Measurements from ENCODE around the gene TTLL12. TPM values are rescaled to one million over a fixed set of nuclear protein-coding genes. Genes with fewer than 3 reads are reported as not detected.

Gene TTLL12
- total RNA-seq, 1 experiment from 2014 or later, result 100 TPM

GRCh38 chr22:43207849-43208702 lies 21.1 kb upstream of the TTLL12 start:
- CTCF ChIA-PET, result interaction anchor here (0.6 to 1.9 kb wide), 2 partner anchors 20 to 34 kb away, joined by 3 to 11 read pairs; no protein-coding TSS in a partner anchor
- H3K4me3 ChIP-seq (replicated peaks in 1 of 2; ENCODE audit: low read depth in 1 of 2, low read length in 2 of 2), result no peak overlapping the region
- POLR2A ChIA-PET, result no interaction called here
- ATAC-seq, result peak; percentile 64
- BruUV-seq (replicated peaks), result no TSS peak
- no peak overlapping the region for H3K9ac ChIP-seq (ENCODE audit: low read length)
- H3K4me2 ChIP-seq (ENCODE audit: low read length), result peak overlapping the region; percentile 45
- H3K4me1 ChIP-seq (ENCODE audit: control insufficient read depth in 1 of 2, insufficient read depth in 2 of 2, low read length in 2 of 2), result peaks cover 0 to 14% of the 10 kb centered on the region in 2 experiments; a peak in 3 of 4 replicates
- H3K27me3 ChIP-seq (ENCODE audit: insufficient read depth, low read length), result no peaks in the 10 kb centered on the region
- H3K79me2 ChIP-seq (ENCODE audit: insufficient read depth, low read length), result no peaks in the 10 kb centered on the region
- intact Hi-C loops (cut with micrococcal nuclease), result no loop called here
- H3K36me3 ChIP-seq (ENCODE audit: control insufficient read depth in 1 of 2, insufficient read depth in 2 of 2, low read length in 2 of 2), result no peaks in the 10 kb centered on the region
- H4K20me1 ChIP-seq (ENCODE audit: insufficient read depth), result no peaks in the 10 kb centered on the region
- H3K27ac ChIP-seq (ENCODE audit: low read depth, low read length), result no peak overlapping the region
- RAD21 ChIA-PET (ENCODE audit: low non-redundant PET in 1 of 2, low total read pairs in 2 of 2, uncharacterized antibody in 2 of 2, unreplicated experiment in 2 of 2), result no interaction called here
- no peaks in the 10 kb centered on the region for H3K9me3 ChIP-seq (ENCODE audit: control insufficient read depth in 1 of 2, insufficient read depth in 1 of 2, low read depth in 1 of 2, low read length in 2 of 2)
- no peak for DNase-seq (ENCODE audit: low read depth, low spot score)
- TF ChIP-seq RAD21 (IDR thresholded peaks at IDR 0.05; ENCODE audit: low read depth) (no peak), REST (IDR thresholded peaks at IDR 0.05; ENCODE audit: low read depth) (no peak), CTCF (IDR thresholded peaks at IDR 0.05 in 2 of 3, conservative IDR thresholded peaks at IDR 0.05 in 1 of 3; ENCODE audit: borderline replicate concordance in 1 of 3, insufficient read depth in 1 of 3, low read depth in 2 of 3, low read length in 2 of 3) (no peak), ATF3 (IDR thresholded peaks at IDR 0.05) (no peak), ZBTB33 (IDR thresholded peaks at IDR 0.05; ENCODE audit: extremely low read depth, insufficient replicate concordance, low read length) (no peak), MAX (IDR thresholded peaks at IDR 0.05) (no peak), SRF (IDR thresholded peaks at IDR 0.05; ENCODE audit: low read depth) (no peak), TCF7L2 (IDR thresholded peaks at IDR 0.05; ENCODE audit: borderline replicate concordance, extremely low read depth, insufficient read depth, insufficient read length) (no peak), POLR2A (IDR thresholded peaks at IDR 0.05; ENCODE audit: borderline replicate concordance, extremely low read depth, insufficient read depth, insufficient read length) (no peak), POLR2AphosphoS5 (IDR thresholded peaks at IDR 0.05; ENCODE audit: low read depth, low read length) (no peak), JUND (IDR thresholded peaks at IDR 0.05) (no peak), FOSL1 (IDR thresholded peaks at IDR 0.05; ENCODE audit: low read depth) (no peak)
- no peaks in the 10 kb centered on the region for H3K9me2 ChIP-seq (ENCODE audit: insufficient read depth)
- H2AFZ ChIP-seq (ENCODE audit: low read depth, low read length, poor library complexity, severe bottlenecking), result no peak overlapping the region

All from HCT116 (cell line).